Stimulated activated CD4-positive, alpha-beta T cell treated with anti-CD3 and anti-CD28 coated beads, TNF-alpha, amount 100 ng/mL, for 4 hours (primary cell): Measurements from ENCODE around the gene KHDRBS1.
"Not testable (repeated sequence)": the region's sequence is repeated elsewhere in the genome, so short reads cannot be mapped to it uniquely, and the experiment has no call there.

Experiments
- DNase-seq, 3 experiments: peaks; one replicate each; pipeline ENCODE4 v3.0.0-alpha.2; 2020; ENCODE audit warnings: low read depth in 3 of 3

The KHDRBS1 gene

DNA sequence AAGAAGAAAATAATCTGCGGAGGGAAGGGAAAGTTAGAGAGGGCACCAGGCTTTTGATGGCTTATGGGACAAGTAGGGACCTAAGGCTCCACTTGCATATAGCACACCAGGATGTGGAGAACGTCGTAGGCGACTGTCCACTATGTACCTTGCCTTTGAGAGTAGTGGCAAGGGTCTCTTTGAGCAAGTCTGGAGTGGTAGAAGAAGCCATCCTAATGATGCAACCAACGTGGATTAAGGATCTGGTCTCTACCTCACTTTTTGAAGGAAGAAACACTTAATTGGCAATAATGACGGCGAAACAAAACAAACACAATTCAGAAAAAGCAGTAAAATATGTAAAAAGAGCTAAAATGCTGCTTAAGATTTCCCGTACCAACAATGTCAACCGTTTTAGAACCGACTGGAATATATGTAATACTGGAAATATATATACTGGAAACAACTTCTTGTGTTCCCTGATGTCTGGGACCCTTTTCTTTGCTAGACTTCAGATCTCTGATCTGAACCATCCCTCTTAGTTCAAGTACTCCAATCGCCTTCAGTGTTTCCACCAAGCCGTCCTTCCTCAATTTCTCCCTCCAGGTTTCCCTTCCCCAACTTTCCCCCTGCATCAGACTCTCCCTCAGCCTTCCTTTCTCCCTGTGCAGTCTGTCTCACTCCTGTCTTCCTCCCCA lies 821 bp upstream of the KHDRBS1 start:
- DNase-seq: no peak

- DNase-seq: peak in 2 of 3 experiments; percentile 4 to 9
Observed at GRCh38 chr1:32014199-32014947, 705 bp downstream of the KHDRBS1 start.

- DNase-seq: no peak
Observed at GRCh38 chr1:32014948-32015273, 1.2 kb downstream of the KHDRBS1 start.

DNA sequence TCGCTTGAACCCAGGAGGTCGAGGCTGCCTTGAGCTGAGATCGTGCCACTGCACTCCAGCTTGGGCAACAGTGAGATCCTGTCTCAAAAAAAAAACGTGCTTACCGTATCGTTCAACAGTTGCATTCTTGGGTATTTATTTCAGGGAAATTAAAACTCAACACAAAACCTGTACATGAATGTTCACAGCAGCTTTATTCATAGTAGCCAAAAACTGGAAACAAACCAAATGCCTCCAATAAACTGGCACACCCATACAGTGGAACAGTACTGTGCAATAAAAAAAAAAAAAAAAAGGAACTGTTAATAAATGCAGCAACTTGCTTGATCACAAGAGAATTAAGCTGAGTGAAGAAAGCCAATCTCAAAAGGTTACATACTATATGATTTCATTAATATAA lies 6.7 kb downstream of the KHDRBS1 start:
- no peak for DNase-seq

DNA sequence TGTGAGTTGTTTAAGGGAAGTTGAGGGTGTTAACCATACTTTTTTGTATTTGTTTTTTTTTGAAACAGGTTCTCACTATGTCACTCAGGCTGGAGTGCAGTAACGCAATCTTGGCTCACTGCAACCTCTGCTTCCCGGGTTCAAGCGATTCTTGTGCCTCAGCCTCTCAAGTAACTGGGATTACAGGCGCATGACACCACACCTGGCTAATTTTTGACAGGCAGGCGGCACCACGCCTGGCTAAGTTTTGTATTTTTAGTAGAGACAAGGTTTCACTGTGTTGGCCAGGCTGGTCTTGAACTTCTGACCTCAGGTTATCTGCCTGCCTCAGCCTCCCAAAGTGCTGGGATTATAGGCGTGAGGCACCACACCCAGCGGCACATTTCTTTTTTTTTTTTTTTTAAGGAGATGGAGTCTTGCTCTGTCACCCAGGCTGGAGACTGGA lies 7.9 kb downstream of the KHDRBS1 start:
- DNase-seq: not testable (repeated sequence)

DNA sequence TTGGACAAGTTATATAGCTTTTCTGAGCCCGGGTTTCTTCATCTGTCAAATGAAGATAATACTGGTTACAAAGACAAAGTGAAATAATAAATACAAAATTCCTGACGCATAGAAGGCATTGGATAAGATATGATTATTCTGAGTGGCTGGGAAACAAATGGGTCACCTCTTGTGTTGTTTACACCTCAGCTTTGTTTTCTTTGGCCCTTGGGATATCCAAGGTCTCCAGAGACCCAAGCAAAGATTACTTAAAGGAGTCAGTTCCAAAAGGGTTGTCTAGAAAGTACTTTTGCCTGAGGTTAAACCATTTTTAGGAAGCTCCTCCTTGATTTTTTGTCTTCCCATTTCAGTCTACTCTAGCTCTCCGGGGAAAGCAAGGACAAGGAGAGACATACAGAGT lies 9.7 kb downstream of the KHDRBS1 start:
- no peak for DNase-seq

- no peak for DNase-seq
Observed at GRCh38 chr1:32025515-32025914, 11.8 kb downstream of the KHDRBS1 start.

DNA sequence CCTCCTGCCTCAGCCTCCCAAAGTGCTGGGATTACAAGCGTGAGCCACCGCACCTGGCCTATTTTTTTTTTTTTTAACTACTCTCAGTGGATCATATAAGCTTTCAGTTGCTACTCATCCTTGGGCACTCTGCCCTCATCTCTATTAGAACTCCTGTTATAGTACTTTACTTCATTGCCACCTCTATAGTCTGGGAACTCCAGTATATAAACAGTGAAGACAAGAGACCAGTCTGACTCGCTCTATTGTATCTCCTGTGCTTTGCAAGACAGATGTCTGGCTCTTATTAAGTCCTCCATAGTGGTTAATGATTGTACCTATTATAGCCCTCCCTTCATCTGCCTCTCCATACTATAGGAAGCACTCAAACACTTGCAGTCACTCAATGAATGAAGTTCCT lies 15.1 kb downstream of the KHDRBS1 start:
- DNase-seq: no peak

DNA sequence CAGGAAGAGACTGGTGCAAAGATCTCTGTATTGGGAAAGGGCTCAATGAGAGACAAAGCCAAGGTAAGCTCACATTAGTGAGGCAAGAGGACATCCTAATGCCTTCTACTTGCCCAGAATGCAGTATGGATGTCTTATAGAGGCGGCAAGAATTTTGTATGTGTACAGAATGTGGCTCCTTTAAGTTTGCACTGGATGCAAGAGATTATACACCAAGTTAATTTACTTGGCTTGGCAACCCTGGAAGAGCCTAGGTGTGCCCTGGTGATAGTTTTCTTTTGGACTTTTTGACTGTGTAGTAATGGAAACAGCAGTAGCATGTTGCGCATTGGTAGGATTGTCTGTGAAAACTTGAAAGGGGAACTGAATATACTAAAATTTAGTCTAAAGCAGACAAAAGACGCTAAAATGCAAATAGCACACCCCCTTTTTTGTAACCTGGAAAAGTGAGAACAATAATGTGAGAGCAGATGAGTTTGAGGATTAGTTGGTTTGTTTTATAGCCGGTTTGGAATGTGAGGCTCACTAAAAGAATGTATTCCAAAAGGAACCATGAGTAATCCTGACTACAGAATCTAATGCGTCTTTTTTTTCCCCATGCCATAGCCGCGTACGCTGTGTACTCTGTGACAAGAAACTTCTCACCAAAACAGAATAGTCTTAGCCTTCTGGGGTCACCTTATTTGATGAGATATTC lies 18.1 kb downstream of the KHDRBS1 start:
- DNase-seq: no peak

DNA sequence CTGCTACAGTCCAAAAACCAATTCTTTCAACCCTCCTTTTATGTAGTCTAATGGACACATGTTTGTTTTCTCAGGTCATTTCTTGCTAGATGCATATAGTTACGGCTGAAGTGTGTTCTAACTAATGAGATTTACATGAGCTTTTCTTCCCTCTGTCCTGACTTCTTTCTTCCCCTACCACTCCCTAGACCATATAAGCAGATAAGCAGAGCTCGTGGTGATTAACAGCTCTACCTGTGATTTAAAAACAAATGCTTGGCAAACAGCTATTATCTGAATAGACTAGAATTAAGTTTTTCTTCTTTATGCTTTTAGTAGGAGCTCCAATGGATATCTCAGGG lies 18.6 kb downstream of the KHDRBS1 start:
- DNase-seq: no peak

GRCh38 chr1:32035119-32035518 lies 21.5 kb downstream of the KHDRBS1 start:
- DNase-seq: no peak

DNA sequence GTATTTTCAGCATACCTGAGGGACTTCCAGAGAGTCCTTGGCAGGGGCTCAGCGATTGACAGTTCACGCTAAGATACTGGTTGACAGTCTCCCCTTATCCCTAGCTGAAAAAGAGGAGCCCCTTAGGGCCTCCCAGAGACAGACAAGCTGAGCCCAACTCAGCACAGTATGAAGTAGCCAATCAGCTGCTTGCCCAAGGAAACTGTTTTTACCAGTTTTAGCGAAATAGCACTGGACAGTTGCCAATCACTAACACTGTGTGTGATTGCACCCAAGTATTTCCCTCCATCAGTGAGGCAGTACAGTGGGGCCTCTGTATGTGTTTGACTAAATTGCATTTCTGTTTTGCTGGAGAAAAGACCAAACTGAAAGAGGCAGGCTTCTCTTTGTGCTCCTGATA lies 27.0 kb downstream of the KHDRBS1 start:
- DNase-seq: no peak

GRCh38 chr1:32042330-32042729 lies 28.7 kb downstream of the KHDRBS1 start:
- DNase-seq: no peak

DNA sequence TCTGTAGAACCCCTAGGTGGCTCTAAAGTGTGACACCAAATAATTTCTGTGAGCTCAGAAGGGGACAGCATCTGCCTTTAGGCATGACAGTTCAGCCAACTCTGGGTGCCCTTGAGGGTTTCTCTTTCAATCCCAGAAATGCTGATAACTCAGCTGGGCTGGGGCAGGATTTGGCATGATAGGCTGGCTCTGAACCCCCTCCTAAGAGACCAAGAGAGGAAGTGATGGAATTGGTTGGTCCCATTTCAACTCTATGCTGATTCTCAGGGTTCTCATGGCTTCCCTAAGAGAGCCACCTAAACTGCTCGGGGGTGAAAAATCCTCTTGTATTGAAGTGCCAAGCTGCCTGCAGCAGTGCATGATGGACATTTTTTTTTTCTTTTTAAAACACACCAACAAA lies 30.6 kb downstream of the KHDRBS1 start:
- no peak for DNase-seq

- DNase-seq: no peak
Observed at GRCh38 chr1:32045772-32046171, 32.1 kb downstream of the KHDRBS1 start.

GRCh38 chr1:32047701-32048100 lies 34.0 kb downstream of the KHDRBS1 start:
- no peak for DNase-seq

GRCh38 chr1:32048440-32048839 lies 34.8 kb downstream of the KHDRBS1 start:
- no peak for DNase-seq

GRCh38 chr1:32051706-32052105 lies 38.0 kb downstream of the KHDRBS1 start:
- no peak for DNase-seq

GRCh38 chr1:32052887-32053286 lies 39.2 kb downstream of the KHDRBS1 start:
- DNase-seq: no peak

GRCh38 chr1:32055416-32055815 lies 41.7 kb downstream of the KHDRBS1 start:
- DNase-seq: no peak

GRCh38 chr1:32056598-32056997 lies 42.9 kb downstream of the KHDRBS1 start:
- DNase-seq: no peak

DNA sequence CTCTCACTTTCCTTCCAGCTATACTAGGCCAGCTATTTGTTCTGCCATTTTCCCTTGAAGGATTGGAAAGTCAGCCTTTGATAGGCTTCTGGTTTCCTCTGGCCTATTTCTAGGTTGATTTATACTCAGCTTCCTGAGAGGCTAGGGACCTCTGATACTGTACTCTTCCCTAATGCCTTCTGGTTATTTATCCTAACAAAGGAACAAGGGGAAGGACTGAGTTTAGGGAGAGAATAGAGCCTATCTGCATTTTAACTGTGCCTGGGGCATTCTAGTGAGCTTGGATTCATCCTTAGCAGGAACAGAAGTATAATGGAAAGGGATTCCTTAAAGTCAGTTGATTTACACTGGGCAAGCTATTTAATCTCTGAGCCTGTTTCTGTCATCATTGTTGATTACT lies 47.2 kb downstream of the KHDRBS1 start:
- no peak for DNase-seq

DNA sequence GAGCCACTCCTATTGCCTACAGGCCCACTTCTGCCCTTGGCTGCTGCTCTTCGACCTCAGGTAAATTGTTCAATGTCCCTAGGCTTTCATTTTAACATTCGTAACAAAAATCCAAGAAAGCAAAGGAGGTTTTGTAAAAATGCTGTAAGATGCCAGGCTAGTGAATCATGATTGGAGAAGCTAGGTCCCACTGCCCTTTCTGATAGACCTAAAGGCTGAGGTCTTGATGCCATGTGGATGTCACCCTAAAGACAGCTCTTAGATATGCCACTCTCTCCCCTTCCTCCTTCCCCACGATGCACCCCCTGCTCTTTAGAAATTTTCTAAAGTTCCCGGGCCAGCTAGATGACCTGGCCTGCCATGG lies 49.2 kb downstream of the KHDRBS1 start:
- DNase-seq: no peak
